Skeletal muscle satellite cell (primary cell): Measurements from ENCODE around the gene FAM47E. TPM values are rescaled to one million over a fixed set of nuclear protein-coding genes. Genes with fewer than 3 reads are reported as not detected.

Experiments
- H3K27me3 ChIP-seq: 2 replicates; pipeline ENCODE4 v1.7.0; 2013; ENCODE audit warnings: low read length; ENCODE audit not compliant: control insufficient read depth, insufficient read depth
- H3K36me3 ChIP-seq: 2 replicates; pipeline ENCODE4 v1.7.0; 2013; ENCODE audit warnings: mild to moderate bottlenecking, control low read depth, low read length; ENCODE audit not compliant: insufficient read depth
- H3K4me1 ChIP-seq: 2 replicates; pipeline ENCODE4 v1.7.0; 2013; ENCODE audit warnings: low read length; ENCODE audit not compliant: control insufficient read depth, insufficient read depth
- H3K4me2 ChIP-seq: 2 replicates; pipeline ENCODE4 v1.7.0; 2013; ENCODE audit warnings: mild to moderate bottlenecking, low read length
- H3K4me3 ChIP-seq: 2 replicates; pipeline ENCODE4 v1.7.0; 2013; ENCODE audit warnings: low read length
- H3K9ac ChIP-seq: 2 replicates; pipeline ENCODE4 v1.7.0; 2013; ENCODE audit warnings: mild to moderate bottlenecking, low read depth, low read length, moderate library complexity
- H3K9me3 ChIP-seq: replicated peaks from 2 replicates; pipeline ENCODE4 v1.7.0; 2013; ENCODE audit warnings: mild to moderate bottlenecking, control low read depth, low read length
- total RNA-seq: library from RNA; depleted of rRNA; stranded (reverse); fragments of >200 nt; gene quantifications from 2 replicates; pipeline ENCODE4 v1.2.3, GENCODE V29; 2012; rRNA removed

The FAM47E gene
- under 0.01 TPM in 1 of 2 replicates, not detected in the other for total RNA-seq

DNA sequence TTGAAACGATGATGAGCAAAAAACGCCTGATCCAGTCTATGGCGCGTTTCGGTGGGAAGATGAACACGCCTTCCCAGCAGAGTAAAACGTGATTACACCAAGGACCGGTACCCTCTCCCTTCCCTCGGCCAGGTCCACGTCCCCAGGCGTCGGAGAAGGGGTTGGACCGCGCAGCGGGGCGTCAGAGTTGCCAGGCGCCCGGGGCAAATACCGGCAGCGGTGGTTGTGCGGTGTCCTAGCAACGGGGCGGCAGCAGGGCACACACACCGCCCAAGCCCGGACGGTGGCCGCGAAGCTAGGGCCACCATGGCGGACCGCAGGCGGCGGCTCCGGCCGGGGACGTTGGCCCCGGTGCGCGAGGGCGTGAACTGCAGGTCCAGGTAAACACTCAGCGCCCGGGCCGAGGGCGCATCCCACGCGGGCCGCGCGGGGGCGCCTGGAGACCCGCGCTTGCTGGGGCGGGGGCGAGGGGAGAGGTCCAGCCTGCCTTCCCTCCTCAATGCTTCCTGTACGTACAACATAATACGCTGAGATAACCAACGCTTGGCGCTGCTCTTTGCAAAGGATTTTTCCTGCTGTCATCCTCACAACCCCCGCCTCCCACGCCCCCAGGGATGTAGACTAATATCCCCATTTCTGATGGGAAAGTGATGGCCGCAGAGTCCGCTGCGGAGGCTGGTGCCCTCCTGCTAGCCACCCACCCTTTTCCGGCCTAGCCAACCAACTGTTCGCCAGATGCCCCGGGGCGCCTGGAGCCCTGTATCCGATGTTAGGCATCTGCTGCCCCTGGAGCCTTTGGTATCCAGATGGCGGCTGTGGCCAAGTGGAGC lies at the start of gene FAM47E:
FAM47E (plus strand) TSS at position 281 of the 830 bp plus-strand sequence; CDS start at position 307, 26 bp downstream.
- peak within 1 kb of the TSS; percentile 50 for H3K9ac ChIP-seq

GRCh38 chr4:76203541-76203940 lies 48.0 kb upstream of the FAM47E start:
- Histone ChIP-seq H3K27me3 (no peaks in the 10 kb centered on the region), H3K4me3 (no peak overlapping the region), H3K9me3 (no peaks in the 10 kb centered on the region), H3K4me1 (peaks cover 67% of the 10 kb centered on the region), H3K4me2 (no peak overlapping the region), H3K9ac (no peak overlapping the region), H3K36me3 (peaks cover 6% of the 10 kb centered on the region)

More for the DNA sequence above, at the start of gene FAM47E:
- Histone ChIP-seq H3K4me2 (peak within 1 kb of the TSS; percentile 97), H3K4me3 (peak within 1 kb of the TSS; percentile 72), H3K27me3 (peaks cover 79% of the 10 kb centered on the region), H3K9me3 (no peaks in the 10 kb centered on the region), H3K4me1 (peaks cover 11% of the 10 kb centered on the region), H3K36me3 (no peaks in the 10 kb centered on the region)

DNA sequence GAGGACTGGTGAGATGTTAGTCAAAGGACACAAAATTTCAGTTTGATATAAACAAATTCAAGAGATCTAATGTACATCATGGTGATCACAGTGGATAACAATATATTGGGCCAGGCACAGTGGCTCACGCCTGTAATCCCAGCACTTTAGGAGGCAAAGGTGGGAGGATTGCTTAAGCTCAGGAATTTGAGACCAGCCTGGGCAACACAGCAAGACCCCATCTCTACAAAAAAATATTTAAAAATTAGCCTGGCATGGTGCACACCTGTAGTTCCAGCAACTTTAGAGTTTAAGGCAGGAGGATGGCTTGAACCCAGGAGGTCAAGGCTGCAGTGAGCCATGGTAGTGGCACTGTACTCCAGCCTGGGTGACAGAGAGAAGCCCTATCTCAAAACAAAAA lies 46.6 kb upstream of the FAM47E start:
- Histone ChIP-seq H3K4me1 (peaks cover 65% of the 10 kb centered on the region), H3K27me3 (no peaks in the 10 kb centered on the region), H3K9ac (no peak overlapping the region), H3K4me2 (no peak overlapping the region), H3K4me3 (no peak overlapping the region), H3K36me3 (peaks cover 9% of the 10 kb centered on the region), H3K9me3 (no peaks in the 10 kb centered on the region)

DNA sequence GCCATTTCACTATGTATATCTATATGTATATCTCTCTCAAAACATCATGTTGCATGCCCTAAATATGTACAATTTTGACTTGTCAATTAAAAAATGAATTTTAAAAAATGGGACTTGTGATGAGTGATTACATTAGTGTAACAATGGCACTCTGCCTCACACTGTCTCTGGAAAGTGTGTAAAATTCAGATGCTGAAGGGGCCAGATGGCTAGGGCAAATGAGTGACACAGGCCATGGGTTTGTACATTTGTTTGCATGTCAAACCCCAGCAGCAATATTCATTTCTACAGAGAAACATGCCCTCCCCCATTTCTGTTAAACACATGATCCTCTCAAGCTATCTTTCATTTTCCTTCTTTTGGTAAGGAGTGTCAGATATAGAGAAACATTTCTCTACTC lies 46.0 kb upstream of the FAM47E start:
- H3K4me1 ChIP-seq: peaks cover 65% of the 10 kb centered on the region
- peaks cover 9% of the 10 kb centered on the region for H3K36me3 ChIP-seq
- H3K9me3 ChIP-seq: no peaks in the 10 kb centered on the region
- no peak overlapping the region for H3K9ac ChIP-seq
- no peak overlapping the region for H3K4me2 ChIP-seq
- no peak overlapping the region for H3K4me3 ChIP-seq
- no peaks in the 10 kb centered on the region for H3K27me3 ChIP-seq

DNA sequence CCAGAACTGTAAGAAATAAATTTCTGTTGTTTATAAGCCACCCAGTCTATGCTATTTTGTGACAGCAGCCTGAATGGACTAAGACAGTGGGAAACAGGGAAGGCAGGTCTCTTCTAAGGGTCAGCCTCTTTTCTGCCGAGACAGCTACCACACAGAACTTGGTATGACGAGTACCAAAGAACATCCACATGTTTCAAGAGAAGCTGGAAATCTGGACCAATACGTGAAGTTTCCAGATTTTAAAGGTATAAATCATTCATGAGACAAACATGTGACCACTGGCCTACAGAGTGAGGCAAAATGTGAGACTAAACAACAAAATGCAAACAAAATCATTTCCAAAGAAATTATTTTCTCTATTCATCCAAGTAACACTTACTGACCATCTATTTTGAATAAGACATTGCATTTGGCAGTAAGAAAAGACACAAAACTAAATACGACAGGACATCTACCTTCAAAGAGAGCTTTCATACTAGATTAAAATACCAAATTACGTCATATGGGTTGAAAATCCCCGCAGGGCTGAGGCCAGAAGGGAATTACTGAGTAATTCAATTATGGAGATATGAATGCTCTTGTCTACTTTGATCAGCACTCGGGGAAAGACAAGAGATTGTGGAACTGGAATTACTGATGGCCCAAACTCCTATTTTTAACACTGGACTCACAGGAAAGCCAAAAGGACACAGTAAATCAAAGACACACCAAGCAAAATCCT lies 45.1 kb upstream of the FAM47E start:
- Histone ChIP-seq H3K4me2 (peak overlapping the region; percentile 49), H3K9ac (peak overlapping the region; percentile 21), H3K4me3 (peak overlapping the region; percentile 11), H3K9me3 (no peaks in the 10 kb centered on the region), H3K4me1 (peaks cover 65% of the 10 kb centered on the region), H3K36me3 (peaks cover 9% of the 10 kb centered on the region), H3K27me3 (no peaks in the 10 kb centered on the region)

DNA sequence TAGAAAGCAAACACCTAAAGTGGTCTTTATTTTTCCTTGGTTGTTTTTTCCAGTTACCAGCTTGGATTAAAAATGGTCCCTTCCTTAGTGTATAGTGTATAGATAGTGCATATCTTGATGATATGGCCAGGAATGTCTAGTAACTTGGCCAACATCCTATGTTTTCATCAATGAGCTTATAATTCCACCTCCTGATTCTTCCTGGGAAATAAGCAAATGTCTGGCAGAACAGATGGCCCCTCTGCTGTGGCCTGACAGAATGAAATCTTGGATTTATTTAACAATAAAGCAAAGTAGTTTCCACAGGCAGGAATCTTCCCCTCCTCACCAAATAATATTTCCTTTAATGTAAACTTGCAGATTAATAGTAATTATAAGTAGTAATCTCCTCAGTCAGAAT lies 44.0 kb upstream of the FAM47E start:
- no peaks in the 10 kb centered on the region for H3K9me3 ChIP-seq
- H3K27me3 ChIP-seq: no peaks in the 10 kb centered on the region
- H3K9ac ChIP-seq: peak overlapping the region; percentile 81
- peak overlapping the region; percentile 66 for H3K4me3 ChIP-seq
- peaks cover 9% of the 10 kb centered on the region for H3K36me3 ChIP-seq
- H3K4me1 ChIP-seq: peaks cover 72% of the 10 kb centered on the region
- H3K4me2 ChIP-seq: peak overlapping the region; percentile 88

DNA sequence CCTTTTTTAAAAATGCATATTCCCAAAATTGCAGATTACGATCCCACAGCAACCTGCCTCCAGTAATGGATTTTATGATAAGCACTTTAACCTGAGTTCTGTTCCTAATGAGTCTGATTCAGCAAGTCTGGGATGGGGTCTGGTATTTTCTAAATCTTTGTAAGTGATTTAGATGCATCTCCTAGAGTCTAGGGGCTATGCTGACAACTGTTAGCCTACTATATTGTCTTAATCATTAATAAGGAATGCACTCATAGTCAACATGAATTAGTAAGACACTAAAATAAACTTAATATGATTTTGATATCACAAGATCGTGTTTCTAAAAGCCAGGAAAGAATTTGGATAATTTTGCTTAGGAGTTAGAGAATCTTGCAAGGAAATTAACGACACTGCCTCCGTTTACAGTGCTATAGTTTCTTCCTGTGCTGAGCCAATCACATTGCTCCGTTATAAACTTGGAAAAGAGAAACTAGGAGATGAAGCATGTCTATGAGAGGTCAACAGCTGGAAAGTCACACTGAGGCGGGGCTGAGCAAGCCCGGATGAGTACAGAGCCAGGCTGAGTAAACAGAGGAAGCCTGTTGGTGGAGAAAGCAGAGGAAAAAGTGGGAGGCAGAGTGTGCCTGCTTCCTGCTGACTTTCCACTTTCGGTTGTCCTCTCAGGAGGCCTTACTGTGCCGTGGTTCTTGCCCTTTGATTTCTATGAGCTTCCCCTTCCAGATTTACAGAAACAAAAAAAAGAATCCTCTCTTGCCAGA lies 43.3 kb upstream of the FAM47E start:
- Histone ChIP-seq H3K4me1 (peaks cover 72% of the 10 kb centered on the region), H3K9ac (peak overlapping the region; percentile 81), H3K9me3 (no peaks in the 10 kb centered on the region), H3K4me2 (peak overlapping the region; percentile 88), H3K27me3 (no peaks in the 10 kb centered on the region), H3K36me3 (peaks cover 9% of the 10 kb centered on the region), H3K4me3 (peak overlapping the region; percentile 66)

DNA sequence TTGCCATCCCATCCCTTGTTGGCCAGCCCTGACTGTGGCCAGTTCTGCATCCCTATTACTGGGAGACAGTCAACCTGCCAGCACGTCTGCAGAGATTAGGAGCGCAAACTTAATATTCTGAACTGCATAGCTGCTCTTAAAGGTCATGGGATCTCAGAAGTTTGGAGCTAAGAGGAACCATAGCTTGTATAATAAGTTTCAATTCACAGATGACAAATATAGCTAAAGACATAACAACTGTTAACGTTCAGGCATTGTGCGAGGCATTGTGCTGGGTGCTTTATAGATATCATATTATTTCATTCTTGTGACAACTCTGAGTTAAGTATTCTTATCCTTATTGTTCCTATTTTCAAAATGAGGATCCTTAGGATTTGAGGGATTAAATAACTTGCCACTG lies 41.6 kb upstream of the FAM47E start:
- H3K4me2 ChIP-seq: peak overlapping the region; percentile 90
- H3K4me3 ChIP-seq: peak overlapping the region; percentile 97
- H3K9ac ChIP-seq: peak overlapping the region; percentile 96
- H3K9me3 ChIP-seq: no peaks in the 10 kb centered on the region
- H3K4me1 ChIP-seq: peaks cover 72% of the 10 kb centered on the region
- H3K36me3 ChIP-seq: peaks cover 9% of the 10 kb centered on the region
- H3K27me3 ChIP-seq: no peaks in the 10 kb centered on the region

- H3K4me1 ChIP-seq: peaks cover 72% of the 10 kb centered on the region
- H3K27me3 ChIP-seq: no peaks in the 10 kb centered on the region
- H3K9me3 ChIP-seq: no peaks in the 10 kb centered on the region
- H3K4me3 ChIP-seq: peak overlapping the region; percentile 97
- H3K36me3 ChIP-seq: peaks cover 8% of the 10 kb centered on the region
- peak overlapping the region; percentile 96 for H3K9ac ChIP-seq
- H3K4me2 ChIP-seq: peak overlapping the region; percentile 90
Observed at GRCh38 chr4:76210452-76210851, 41.1 kb upstream of the FAM47E start.

DNA sequence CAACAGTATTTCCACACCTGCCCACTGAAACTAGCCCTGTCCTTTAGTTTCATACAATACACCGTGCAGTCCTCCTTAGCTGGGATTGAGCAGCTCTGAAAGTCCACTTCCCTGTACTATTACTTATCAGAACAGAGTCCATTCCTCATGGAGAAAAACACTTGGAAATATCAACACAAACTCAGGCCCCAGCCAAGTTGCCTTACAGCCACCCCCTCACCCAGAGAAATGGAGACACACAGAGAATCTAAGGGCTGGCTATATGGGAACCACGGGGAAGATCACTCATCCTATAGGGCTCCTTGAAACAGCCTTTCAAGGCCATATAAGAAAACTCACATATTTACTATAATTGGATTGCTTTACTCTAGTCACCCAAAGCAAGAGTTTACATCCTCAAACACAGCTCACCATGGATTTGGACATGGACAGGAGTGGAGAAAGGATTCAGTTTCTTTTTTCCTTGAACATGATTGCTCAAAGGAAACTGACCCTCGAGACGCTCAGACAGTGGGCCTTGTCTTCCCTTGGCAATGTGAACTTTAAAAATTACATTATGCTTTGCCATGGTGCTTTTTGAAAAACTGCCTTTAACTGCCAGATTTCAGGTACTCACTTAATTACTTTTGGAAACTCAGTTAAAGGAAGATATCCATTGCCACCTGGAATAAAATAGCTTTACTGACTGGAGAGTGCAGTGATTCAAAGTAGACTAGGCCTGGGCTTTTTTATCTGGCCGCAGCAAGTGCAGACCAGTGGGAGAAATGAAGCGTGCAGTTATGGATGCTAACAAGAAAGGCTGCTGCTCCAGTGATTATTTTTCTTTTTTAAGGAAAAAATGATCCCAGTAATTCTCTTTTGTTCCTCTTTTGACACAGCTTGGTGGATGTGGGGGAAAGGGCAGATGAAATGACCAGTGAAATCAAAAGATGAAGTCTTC lies 39.5 kb upstream of the FAM47E start:
- Histone ChIP-seq H3K27me3 (no peaks in the 10 kb centered on the region), H3K9ac (peak overlapping the region; percentile 96)

More for the DNA sequence above, 39.5 kb upstream of the FAM47E start:
- peak overlapping the region; percentile 97 for H3K4me3 ChIP-seq
- H3K4me1 ChIP-seq: peaks cover 56% of the 10 kb centered on the region
- no peaks in the 10 kb centered on the region for H3K9me3 ChIP-seq
- H3K4me2 ChIP-seq: peak overlapping the region; percentile 90
- H3K36me3 ChIP-seq: peaks cover 3% of the 10 kb centered on the region
